KOPT-K1 (cell line): ENCODE measurements around the gene DSE.

ENCODE experiments used
- H3K27ac ChIP-seq: fragments of 200-600 bp; sonication (generic); 2 replicates; pipeline ENCODE4 v1.5.1; 2016; ENCODE audit warnings: antibody characterized with exemption, mild to moderate bottlenecking, low read depth, low read length; ENCODE audit not compliant: poor library complexity, severe bottlenecking
- H3K36me3 ChIP-seq: fragments of 200-600 bp; sonication (generic); 2 replicates; pipeline ENCODE4 v1.5.1; 2017; ENCODE audit warnings: antibody characterized with exemption, mild to moderate bottlenecking, low read length, moderate library complexity; ENCODE audit not compliant: insufficient read depth
- H3K9me3 ChIP-seq: fragments of 200-600 bp; sonication (generic); 2 replicates; pipeline ENCODE4 v1.5.1; 2017; ENCODE audit warnings: antibody characterized with exemption, low read length, mild to moderate bottlenecking; ENCODE audit not compliant: insufficient read depth, poor library complexity, severe bottlenecking

The DSE gene

GRCh38 chr6:116431964-116432595 is 61.3 kb downstream of the DSE start:
- no peak overlapping the region for H3K27ac ChIP-seq
- no peaks in the 10 kb centered on the region for H3K9me3 ChIP-seq
- no peaks in the 10 kb centered on the region for H3K36me3 ChIP-seq

- no peaks in the 10 kb centered on the region for H3K9me3 ChIP-seq
- H3K36me3 ChIP-seq = no peaks in the 10 kb centered on the region
- H3K27ac ChIP-seq = no peak overlapping the region
Observed at GRCh38 chr6:116433206-116433712, 62.5 kb downstream of the DSE start.

DNA sequence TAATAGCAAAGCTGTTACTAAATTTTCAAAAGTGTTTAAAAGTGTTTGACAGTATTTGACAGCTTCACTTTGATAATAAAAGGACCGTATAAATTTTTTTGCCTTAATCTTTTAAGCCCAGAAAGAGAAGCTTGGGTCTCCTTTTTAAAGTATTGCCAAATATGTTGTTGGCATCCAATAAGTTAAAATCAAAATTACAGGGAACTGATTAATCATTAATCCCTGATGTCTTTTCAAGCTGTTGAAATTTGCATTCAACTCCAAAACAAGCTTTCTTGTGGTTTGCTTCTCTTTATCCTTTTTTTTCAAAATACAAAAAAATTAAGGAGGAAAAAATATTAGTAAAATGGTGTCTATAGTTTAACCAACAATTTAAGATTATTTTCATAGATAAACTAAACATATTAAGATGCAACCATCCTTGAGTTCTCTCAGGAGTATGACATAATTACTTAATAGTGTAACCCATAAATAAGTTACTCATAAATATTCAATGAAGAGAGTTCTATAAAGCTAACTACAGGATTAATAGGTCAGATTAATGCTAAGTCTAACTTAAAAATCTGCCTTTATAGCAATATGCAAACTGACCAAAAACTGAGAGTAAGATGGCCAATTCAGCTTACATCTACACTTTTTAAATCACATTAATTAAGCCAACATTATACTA is 63.4 kb downstream of the DSE start:
- no peak overlapping the region for H3K27ac ChIP-seq
- H3K36me3 ChIP-seq = no peaks in the 10 kb centered on the region
- no peaks in the 10 kb centered on the region for H3K9me3 ChIP-seq

DNA sequence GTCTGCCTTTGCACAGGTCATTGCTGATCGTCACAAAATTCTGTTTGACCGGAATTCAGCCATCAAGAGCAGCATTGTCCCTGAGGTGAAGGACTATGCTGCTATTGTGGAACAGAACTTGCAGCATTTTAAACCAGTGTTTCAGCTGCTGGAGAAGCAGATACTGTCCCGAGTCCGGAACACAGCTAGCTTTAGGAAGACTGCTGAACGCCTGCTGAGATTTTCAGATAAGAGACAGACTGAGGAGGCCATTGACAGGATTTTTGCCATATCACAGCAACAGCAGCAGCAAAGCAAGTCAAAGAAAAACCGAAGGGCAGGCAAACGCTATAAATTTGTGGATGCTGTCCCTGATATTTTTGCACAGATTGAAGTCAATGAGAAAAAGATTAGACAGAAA is 65.8 kb downstream of the DSE start:
- H3K36me3 ChIP-seq = no peaks in the 10 kb centered on the region
- no peak overlapping the region for H3K27ac ChIP-seq
- H3K9me3 ChIP-seq = no peaks in the 10 kb centered on the region

DNA sequence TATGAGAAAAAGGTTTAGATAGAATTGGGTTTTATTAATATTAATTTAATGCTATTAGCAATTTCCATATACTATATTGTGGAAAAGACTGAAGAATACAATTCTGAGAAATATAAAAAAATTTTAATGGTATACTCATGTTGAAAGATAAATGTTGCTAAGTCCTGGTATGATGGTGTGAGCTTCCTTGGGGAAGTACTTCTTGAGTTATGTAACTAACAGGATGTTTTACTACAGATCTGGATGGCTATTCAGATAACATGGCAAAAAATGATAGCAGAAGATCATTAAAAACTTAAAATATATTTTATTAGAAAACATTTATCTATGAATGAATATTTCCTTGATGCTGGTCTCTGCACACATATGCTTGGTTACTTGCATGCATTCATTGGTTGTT is 66.9 kb downstream of the DSE start:
- Histone ChIP-seq H3K36me3 (no peaks in the 10 kb centered on the region), H3K9me3 (no peaks in the 10 kb centered on the region), H3K27ac (no peak overlapping the region)

GRCh38 chr6:116438590-116439448 is 68.1 kb downstream of the DSE start:
- Histone ChIP-seq H3K27ac (no peak overlapping the region), H3K36me3 (no peaks in the 10 kb centered on the region), H3K9me3 (no peaks in the 10 kb centered on the region)

DNA sequence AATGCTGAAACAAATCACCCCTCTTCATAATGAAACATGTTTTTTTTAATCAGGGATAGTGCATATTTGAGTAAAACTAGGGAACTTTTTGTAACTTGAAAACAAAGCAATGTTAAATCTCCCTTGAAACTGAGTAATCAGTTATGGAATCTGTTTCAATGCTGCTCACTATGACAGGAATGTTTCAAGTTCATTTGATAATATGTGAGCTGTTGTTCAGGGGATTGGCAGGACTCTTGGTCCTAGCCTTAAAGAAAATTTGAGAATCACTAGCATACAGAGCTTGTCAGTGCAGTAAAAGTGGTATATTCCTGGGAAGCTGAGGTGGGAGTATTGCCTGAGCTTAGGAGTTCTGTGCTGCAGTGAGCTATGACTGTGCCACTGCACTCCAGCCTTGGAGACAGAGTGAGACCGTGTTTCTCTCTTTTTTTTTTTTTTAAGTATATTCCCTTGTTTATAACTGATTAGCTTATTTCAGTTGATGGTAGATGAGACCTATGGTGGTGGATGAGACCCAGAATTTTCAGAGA is 68.8 kb downstream of the DSE start:
- Histone ChIP-seq H3K9me3 (no peaks in the 10 kb centered on the region), H3K27ac (no peak overlapping the region), H3K36me3 (no peaks in the 10 kb centered on the region)

DNA sequence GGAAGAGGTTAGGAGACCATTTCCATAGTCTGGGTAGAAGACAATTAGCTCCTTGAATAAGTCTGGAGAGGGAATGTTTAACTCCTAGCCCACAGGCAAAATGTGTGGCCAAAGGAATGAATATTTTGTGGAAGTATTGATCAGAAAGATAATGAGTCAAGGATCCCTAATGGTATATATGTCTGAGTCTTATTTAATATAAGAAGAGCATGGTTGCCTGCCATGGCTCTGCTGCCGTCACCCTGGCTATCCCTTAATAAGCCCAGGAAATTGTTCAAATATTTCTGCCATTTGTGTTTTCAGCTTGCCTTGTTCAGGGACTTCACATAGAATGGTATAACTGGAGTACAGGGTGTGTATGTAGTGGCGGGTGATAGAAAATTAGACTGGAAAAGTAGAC is 72.4 kb downstream of the DSE start:
- Histone ChIP-seq H3K36me3 (no peaks in the 10 kb centered on the region), H3K27ac (no peak overlapping the region), H3K9me3 (no peaks in the 10 kb centered on the region)

- Histone ChIP-seq H3K27ac (no peak overlapping the region), H3K36me3 (no peaks in the 10 kb centered on the region), H3K9me3 (no peaks in the 10 kb centered on the region)
Observed at GRCh38 chr6:116444092-116444491, 73.3 kb downstream of the DSE start.

DNA sequence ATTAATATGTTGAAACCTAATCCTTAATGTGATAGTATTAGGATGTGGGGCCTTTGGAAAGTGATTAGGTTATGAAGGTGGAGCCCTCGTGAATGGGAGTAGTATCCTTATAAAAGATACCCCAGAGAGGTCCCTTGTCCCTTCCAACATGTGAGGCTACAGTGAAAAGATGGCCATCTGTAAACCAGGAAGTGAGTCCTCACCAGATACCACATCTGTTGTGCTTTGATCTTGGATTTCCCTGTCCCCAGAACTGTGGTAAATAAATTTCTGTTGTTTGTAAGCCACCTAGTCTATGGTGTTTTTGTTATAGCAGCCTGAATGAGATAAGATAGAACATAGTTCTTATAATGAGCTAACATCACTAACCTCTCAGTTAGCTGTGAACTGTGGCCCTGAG is 73.8 kb downstream of the DSE start:
- H3K9me3 ChIP-seq = no peaks in the 10 kb centered on the region
- no peak overlapping the region for H3K27ac ChIP-seq

GRCh38 chr6:116445102-116445501 is 74.4 kb downstream of the DSE start:
- Histone ChIP-seq H3K27ac (no peak overlapping the region), H3K36me3 (no peaks in the 10 kb centered on the region), H3K9me3 (no peaks in the 10 kb centered on the region)

More for the DNA sequence above, 73.8 kb downstream of the DSE start:
- no peaks in the 10 kb centered on the region for H3K36me3 ChIP-seq

DNA sequence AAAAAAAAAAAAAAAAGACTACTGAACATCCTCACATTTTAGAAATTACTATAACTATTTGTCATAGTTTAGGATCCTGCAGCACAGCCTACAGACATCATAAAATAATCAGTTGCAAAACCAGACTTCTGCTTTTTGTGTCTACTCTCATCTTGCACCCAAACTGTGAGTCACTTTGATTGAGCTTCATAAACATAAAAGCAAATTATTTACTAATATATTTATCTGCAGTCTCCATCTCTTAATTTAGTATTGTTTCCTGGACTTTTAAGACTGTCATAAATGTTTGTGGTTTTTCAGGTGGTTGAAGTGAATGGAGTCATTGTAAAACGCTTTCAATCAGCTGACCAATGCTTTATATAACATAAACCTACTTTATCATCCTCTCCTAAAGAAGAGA is 75.7 kb downstream of the DSE start:
- no peaks in the 10 kb centered on the region for H3K9me3 ChIP-seq
- H3K27ac ChIP-seq = no peak overlapping the region
- no peaks in the 10 kb centered on the region for H3K36me3 ChIP-seq

DNA sequence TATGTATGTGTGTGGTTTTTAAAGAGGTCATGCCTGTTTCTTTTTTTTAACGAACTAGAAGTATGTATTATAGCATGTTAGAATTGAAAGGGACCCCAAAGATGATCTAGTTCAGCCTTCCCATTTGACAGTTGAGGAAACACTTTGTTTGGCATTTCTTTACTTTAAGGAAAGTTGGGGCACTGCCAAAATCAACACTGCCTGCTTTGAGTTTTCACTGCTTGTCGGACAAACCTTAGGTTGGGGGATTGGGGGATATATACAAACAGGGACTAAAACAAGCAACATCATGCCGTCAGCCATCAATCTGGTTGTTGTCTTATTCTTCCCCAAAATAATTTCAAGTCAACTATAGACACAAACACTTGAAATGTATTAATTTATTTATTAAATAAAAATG is 76.3 kb downstream of the DSE start:
- H3K9me3 ChIP-seq = no peaks in the 10 kb centered on the region
- H3K27ac ChIP-seq = no peak overlapping the region
- no peaks in the 10 kb centered on the region for H3K36me3 ChIP-seq

DNA sequence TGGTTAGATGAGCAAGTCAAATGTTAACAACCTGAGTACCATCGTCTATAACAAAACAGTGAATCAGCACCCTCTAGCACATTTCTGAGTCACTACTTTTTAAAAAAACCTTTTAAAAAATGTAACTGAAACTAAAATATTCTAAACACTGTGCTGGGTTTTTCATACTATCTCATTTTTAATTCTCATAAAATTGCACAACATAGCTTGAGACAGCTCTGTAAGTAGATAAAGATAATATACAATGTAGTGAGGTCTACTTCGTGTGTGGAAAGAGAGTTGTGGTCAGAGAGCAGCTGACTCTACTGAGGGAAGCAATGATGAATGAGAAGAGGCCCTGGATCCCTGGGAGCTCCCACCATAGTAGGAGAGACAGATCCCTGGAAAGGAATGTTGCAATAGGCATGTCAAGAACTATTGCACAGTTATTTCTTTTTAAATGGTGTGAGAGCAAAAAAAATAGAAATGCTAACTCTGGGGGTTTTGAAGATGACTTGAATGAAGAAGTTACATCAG is 76.8 kb downstream of the DSE start:
- Histone ChIP-seq H3K27ac (no peak overlapping the region), H3K36me3 (no peaks in the 10 kb centered on the region), H3K9me3 (no peaks in the 10 kb centered on the region)

GRCh38 chr6:116449565-116449964 is 78.8 kb downstream of the DSE start:
- Histone ChIP-seq H3K27ac (no peak overlapping the region), H3K9me3 (no peaks in the 10 kb centered on the region), H3K36me3 (no peaks in the 10 kb centered on the region)
